Stimulated activated CD4-positive, alpha-beta T cell treated with anti-CD3 and anti-CD28 coated beads, Interleukin-2, amount 100 ng/mL, for 24 hours (primary cell): ENCODE data around the gene PCDHB16.
"Not testable (repeated sequence)": the region's sequence is repeated elsewhere in the genome, so short reads cannot be mapped to it uniquely, and the experiment has no call there.

Source experiments
- DNase-seq, 2 donors: peaks; one replicate each; pipeline ENCODE4 v3.0.0-alpha.2; 2020

The PCDHB16 gene

DNA sequence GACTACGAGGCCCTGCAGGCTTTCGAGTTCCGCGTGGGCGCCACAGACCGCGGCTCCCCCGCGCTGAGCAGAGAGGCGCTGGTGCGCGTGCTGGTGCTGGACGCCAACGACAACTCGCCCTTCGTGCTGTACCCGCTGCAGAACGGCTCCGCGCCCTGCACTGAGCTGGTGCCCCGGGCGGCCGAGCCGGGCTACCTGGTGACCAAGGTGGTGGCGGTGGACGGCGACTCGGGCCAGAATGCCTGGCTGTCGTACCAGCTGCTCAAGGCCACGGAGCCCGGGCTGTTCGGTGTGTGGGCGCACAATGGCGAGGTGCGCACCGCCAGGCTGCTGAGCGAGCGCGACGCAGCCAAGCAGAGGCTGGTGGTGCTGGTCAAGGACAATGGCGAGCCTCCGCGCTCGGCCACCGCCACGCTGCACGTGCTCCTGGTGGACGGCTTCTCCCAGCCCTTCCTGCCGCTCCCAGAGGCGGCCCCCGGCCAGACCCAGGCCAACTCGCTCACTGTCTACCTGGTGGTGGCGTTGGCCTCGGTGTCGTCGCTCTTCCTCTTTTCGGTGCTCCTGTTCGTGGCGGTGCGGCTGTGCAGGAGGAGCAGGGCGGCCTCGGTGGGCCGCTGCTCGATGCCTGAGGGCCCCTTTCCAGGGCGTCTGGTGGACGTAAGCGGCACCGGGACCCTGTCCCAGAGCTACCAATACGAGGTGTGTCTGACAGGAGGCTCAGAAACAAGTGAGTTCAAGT, 2.1 kb downstream of the PCDHB16 start:
- DNase-seq, result not testable (repeated sequence)

DNA sequence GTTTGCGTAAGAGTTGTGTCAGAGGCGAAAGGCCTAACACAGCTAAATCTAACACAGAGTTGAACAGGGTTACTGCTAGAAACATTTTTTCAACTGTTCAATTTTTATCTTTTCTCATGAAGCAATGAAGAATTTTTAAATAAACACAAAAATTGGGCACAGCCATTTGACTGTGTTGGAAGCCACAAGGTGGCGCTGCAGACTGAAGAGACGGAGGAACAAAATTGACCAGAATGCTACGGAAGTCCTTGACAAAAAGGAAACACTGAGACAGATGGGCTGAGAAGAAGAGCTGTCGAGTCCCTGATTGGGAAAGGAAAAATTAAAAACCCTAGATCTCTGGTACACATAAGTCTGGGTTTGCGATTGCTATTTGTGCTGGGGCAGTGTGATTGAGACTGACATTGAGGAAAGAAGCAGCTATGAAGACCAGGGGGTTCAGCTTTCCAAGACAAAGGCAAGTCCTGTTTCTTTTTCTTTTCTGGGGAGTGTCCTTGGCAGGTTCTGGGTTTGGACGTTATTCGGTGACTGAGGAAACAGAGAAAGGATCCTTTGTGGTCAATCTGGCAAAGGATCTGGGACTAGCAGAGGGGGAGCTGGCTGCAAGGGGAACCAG, 4.8 kb downstream of the PCDHB16 start, which contains the start of gene PCDHB9:
Gene PCDHB9, plus strand, starts transcription at position 265 of the 616 bp plus-strand sequence. Its CDS starts 158 bp downstream, at position 423.
- peak; percentile 35 to 42 for DNase-seq

DNA sequence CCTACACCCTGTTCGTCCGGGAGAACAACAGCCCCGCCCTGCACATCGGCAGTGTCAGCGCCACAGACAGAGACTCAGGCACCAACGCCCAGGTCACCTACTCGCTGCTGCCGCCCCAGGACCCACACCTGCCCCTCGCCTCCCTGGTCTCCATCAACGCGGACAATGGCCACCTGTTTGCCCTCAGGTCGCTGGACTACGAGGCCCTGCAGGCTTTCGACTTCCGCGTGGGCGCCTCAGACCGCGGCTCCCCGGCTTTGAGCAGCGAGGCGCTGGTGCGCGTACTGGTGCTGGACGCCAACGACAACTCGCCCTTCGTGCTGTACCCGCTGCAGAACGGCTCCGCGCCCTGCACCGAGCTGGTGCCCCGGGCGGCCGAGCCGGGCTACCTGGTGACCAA, 6.5 kb downstream of the PCDHB16 start:
- not testable (repeated sequence) for DNase-seq

DNA sequence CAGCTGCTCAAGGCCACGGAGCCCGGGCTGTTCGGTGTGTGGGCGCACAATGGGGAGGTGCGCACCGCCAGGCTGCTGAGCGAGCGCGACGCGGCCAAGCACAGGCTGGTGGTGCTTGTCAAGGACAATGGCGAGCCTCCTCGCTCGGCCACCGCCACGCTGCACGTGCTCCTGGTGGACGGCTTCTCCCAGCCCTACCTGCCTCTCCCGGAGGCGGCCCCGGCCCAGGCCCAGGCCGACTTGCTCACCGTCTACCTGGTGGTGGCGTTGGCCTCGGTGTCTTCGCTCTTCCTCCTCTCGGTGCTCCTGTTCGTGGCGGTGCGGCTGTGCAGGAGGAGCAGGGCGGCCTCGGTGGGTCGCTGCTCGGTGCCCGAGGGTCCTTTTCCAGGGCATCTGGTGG, 6.9 kb downstream of the PCDHB16 start:
- not testable (repeated sequence) for DNase-seq

DNA sequence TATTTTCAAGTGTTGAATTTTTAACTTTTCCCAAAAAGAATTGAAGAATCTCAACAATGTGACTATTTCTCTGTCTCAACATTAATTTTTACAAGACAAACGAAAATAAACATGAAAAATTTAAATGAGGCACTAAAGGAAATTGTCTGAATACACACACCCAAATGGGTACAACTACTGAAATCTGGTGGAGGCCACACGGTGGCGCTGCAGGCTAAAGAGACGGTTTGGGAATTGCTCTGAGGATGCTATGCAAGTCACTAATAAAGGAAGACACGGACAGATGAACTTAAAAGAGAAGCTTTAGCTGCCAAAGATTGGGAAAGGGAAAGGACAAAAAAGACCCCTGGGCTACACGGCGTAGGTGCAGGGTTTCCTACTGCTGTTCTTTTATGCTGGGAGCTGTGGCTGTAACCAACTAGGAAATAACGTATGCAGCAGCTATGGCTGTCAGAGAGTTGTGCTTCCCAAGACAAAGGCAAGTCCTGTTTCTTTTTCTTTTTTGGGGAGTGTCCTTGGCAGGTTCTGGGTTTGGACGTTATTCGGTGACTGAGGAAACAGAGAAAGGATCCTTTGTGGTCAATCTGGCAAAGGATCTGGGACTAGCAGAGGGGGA, 10.0 kb downstream of the PCDHB16 start, which contains the start of gene PCDHB10:
Gene PCDHB10, plus strand, starts transcription at position 244 of the 616 bp plus-strand sequence. Its CDS starts 200 bp downstream, at position 444.
- peak; percentile 24 to 53 for DNase-seq

DNA sequence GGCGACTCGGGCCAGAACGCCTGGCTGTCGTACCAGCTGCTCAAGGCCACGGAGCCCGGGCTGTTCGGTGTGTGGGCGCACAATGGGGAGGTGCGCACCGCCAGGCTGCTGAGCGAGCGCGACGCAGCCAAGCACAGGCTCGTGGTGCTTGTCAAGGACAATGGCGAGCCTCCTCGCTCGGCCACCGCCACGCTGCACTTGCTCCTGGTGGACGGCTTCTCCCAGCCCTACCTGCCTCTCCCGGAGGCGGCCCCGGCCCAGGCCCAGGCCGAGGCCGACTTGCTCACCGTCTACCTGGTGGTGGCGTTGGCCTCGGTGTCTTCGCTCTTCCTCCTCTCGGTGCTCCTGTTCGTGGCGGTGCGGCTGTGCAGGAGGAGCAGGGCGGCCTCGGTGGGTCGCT, 12.1 kb downstream of the PCDHB16 start:
- not testable (repeated sequence) for DNase-seq

DNA sequence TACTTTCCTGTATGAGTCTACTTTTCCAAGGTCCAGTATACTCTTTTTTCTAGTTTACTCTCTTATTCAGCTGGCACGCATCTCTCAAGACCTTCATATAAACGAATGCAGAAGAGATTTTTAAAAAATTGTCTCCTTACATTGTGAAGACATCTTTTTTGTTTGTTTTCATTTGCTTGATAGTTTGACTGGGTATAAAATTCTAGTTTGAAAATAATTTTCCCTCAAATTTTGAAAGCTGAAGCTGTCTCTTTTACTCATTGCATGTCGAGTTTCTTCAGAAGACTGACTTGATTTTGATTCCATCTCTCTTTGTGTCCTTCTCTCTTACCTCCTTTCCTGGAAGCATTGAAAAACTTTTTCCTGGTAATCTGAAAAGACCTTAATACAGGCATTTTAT, 14.2 kb downstream of the PCDHB16 start:
- no peak for DNase-seq

DNA sequence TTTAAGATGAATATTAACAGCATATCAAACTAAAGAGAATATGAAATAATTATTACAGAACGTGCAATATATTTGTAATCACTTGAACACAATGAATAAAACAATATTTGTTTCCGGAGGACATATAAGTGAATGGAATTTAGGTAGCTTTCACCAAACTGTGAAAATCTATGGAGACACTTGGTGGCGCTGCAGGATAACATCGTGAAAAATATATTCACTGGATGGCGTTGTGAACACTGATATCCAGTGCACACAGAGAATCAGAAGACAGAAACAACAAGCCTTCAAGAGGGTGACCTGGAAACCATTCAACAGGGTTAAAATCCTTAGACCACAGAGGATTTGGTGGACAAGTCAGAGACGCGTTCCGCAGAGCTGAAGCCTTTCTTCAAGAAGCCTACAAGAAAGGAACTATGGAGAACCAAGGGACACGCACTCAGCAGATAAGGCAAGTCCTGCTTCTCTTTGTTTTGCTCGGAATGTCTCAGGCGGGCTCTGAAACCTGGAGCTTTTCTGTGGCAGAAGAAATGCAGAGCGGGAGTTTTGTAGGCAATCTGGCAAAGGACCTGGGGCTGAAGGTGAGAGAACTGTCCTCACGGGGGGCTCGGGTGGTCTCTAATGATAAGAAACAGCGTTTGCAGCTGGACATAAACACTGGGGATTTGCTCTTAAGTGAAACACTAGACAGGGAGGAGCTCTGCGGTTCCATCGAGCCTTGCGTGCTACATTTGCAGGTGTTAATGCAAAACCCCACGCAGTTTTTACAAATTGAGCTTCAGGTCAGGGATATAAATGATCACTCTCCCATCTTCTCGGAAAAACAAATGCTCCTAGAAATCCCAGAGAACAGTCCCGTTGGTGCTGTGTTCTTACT, 17.4 kb downstream of the PCDHB16 start, which contains the start of gene PCDHB11:
Gene PCDHB11, plus strand, starts transcription at position 269 of the 877 bp plus-strand sequence. Its CDS starts 148 bp downstream, at position 417.
- no peak for DNase-seq

DNA sequence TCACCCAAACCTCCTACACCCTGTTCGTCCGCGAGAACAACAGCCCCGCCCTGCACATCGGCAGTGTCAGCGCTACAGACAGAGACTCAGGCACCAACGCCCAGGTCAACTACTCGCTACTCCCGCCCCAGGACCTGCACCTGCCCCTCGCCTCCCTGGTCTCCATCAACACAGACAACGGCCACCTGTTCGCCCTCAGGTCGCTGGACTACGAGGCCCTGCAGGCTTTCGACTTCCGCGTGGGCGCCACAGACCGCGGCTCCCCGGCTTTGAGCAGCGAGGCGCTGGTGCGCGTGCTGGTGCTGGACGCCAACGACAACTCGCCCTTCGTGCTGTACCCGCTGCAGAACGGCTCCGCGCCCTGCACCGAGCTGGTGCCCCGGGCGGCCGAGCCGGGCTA, 18.9 kb downstream of the PCDHB16 start:
- DNase-seq, result not testable (repeated sequence)

DNA sequence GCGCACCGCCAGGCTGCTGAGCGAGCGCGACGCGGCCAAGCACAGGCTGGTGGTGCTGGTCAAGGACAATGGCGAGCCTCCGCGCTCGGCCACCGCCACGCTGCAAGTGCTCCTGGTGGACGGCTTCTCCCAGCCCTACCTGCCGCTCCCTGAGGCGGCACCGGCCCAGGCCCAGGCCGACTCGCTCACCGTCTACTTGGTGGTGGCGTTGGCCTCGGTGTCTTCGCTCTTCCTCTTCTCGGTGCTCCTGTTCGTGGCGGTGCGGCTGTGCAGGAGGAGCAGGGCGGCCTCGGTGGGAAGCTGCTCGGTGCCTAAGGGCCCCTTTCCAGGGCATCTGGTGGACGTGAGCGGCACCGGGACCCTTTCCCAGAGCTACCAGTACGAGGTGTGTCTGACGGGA, 19.5 kb downstream of the PCDHB16 start:
- DNase-seq, result not testable (repeated sequence)

DNA sequence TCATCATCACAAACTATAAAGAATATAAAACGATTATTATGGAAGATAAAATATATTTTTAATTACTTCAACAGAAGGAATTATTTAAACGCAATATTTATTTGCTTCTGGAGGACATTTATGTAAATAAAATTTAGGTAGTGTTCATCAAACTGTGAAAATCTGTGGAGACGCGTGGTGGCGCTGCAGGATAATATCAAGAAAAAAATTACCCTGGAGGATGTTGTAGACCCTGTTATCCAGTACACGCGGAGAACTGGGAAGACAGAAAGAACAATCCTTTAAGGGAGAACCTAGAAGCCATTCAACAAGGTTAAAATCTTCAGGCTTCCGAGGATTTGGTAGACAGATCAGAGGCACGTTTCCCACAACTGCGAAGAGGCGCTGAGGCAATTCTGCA, 26.3 kb downstream of the PCDHB16 start, which contains the start of gene PCDHB12:
Gene PCDHB12, plus strand, starts transcription at position 242 of the 400 bp plus-strand sequence. CDS start 189 bp downstream, outside the sequence.
- no peak for DNase-seq

DNA sequence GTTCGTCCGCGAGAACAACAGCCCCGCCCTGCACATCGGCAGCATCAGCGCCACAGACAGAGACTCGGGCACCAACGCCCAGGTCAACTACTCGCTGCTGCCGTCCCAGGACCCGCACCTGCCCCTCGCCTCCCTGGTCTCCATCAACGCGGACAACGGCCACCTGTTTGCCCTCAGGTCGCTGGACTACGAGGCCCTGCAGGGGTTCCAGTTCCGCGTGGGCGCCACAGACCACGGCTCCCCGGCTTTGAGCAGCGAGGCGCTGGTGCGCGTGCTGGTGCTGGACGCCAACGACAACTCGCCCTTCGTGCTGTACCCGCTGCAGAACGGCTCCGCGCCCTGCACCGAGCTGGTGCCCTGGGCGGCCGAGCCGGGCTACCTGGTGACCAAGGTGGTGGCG, 28.1 kb downstream of the PCDHB16 start:
- not testable (repeated sequence) for DNase-seq

DNA sequence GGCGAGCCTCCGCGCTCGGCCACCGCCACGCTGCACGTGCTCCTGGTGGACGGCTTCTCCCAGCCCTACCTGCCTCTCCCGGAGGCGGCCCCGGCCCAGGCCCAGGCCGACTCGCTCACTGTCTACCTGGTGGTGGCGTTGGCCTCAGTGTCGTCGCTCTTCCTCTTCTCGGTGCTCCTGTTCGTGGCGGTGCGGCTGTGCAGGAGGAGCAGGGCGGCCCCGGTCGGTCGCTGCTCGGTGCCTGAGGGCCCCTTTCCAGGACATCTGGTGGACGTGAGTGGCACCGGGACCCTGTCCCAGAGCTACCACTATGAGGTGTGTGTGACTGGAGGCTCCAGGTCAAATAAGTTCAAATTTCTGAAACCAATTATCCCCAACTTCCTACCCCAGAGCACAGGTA, 28.7 kb downstream of the PCDHB16 start:
- not testable (repeated sequence) for DNase-seq

DNA sequence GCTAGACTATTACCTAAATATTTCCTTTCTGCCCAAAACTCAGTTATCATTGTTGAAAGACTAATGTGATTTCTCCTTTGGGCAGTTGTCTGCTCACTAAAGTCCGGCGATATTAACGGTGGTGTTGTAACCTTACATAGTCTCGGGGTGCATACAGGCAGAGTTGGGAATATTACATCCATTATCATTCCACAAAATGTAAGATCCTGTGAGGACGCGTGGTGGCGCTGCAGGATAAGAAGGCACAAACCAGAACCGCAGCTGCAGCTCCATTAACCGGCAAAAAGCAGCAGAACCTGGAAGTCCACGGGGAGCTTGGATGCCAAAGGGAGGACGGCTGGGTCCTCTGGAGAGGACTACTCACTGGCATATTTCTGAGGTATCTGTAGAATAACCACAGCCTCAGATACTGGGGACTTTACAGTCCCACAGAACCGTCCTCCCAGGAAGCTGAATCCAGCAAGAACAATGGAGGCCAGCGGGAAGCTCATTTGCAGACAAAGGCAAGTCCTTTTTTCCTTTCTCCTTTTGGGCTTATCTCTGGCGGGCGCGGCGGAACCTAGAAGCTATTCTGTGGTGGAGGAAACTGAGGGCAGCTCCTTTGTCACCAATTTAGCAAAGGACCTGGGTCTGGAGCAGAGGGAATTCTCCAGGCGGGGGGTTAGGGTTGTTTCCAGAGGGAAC, 31.6 kb downstream of the PCDHB16 start, which contains the start of gene PCDHB13:
Gene PCDHB13, plus strand, starts transcription at position 264 of the 684 bp plus-strand sequence. Its CDS starts 205 bp downstream, at position 469.
- DNase-seq, result peak in 1 of 2 donors; percentile 28

DNA sequence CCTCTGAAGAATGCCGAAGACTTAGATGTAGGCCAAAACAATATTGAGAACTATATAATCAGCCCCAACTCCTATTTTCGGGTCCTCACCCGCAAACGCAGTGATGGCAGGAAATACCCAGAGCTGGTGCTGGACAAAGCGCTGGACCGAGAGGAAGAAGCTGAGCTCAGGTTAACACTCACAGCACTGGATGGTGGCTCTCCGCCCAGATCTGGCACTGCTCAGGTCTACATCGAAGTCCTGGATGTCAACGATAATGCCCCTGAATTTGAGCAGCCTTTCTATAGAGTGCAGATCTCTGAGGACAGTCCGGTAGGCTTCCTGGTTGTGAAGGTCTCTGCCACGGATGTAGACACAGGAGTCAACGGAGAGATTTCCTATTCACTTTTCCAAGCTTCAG, 32.4 kb downstream of the PCDHB16 start:
- DNase-seq, result not testable (repeated sequence)

DNA sequence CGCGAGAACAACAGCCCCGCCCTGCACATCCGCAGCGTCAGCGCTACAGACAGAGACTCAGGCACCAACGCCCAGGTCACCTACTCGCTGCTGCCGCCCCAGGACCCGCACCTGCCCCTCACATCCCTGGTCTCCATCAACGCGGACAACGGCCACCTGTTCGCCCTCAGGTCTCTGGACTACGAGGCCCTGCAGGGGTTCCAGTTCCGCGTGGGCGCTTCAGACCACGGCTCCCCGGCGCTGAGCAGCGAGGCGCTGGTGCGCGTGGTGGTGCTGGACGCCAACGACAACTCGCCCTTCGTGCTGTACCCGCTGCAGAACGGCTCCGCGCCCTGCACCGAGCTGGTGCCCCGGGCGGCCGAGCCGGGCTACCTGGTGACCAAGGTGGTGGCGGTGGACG, 33.3 kb downstream of the PCDHB16 start:
- not testable (repeated sequence) for DNase-seq

DNA sequence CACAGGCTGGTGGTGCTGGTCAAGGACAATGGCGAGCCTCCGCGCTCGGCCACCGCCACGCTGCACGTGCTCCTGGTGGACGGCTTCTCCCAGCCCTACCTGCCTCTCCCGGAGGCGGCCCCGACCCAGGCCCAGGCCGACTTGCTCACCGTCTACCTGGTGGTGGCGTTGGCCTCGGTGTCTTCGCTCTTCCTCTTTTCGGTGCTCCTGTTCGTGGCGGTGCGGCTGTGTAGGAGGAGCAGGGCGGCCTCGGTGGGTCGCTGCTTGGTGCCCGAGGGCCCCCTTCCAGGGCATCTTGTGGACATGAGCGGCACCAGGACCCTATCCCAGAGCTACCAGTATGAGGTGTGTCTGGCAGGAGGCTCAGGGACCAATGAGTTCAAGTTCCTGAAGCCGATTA, 33.8 kb downstream of the PCDHB16 start:
- DNase-seq, result not testable (repeated sequence)

DNA sequence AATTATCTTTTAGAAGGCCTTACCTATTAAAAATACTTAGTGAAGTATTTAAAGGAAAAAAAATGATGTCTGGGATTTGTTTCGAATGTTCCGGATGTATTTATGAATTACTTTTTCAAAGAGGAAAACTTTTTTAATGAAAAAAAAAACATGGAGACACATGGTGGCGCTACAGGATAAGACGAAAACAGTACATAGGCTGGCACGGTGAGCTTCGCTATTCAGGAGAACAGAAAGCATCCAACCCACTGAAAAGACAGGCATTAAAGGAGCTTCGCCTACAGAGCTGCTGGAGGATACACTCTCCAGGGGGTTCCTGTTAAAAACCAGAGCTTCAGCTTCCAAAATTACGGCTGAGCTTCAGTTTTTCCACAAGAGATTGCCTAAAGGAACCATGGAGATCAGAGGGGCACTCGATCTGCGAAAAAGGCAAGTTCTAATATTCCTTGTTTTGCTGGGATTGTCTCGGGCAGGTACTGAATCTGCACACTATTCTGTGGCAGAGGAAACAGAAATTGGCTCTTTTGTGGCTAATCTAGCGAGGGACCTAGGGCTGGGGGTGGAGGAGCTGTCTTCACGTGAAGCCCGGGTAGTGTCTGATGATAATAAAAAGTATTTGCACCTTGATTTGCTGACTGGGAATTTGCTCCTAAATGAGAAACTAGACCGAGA, 41.1 kb downstream of the PCDHB16 start, which contains the start of gene PCDHB14:
Gene PCDHB14, plus strand, starts transcription at position 232 of the 672 bp plus-strand sequence. Its CDS starts 163 bp downstream, at position 395.
- DNase-seq, result no peak

DNA sequence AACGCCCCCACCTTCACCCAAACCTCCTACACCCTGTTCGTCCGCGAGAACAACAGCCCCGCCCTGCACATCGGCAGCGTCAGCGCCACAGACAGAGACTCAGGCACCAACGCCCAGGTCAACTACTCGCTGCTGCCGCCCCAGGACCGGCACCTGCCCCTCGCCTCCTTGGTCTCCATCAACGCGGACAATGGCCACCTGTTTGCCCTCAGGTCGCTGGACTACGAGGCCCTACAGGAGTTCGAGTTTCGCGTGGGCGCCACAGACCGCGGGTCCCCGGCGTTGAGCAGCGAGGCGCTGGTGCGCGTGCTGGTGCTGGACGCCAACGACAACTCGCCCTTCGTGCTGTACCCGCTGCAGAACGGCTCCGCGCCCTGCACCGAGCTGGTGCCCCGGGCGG, 42.7 kb downstream of the PCDHB16 start:
- not testable (repeated sequence) for DNase-seq

DNA sequence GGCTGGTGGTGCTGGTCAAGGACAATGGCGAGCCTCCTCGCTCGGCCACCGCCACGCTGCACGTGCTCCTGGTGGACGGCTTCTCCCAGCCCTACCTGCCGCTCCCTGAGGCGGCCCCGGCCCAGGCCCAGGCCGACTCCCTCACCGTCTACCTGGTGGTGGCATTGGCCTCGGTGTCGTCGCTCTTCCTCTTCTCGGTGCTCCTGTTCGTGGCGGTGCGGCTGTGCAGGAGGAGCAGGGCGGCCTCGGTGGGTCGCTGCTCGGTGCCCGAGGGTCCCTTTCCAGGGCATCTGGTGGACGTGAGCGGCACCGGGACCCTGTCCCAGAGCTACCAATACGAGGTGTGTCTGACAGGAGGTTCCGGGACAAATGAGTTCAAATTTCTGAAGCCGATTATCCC, 43.2 kb downstream of the PCDHB16 start:
- DNase-seq, result not testable (repeated sequence)
